GM19351 (cell line): ENCODE data around the gene SEPTIN8.
"Not testable (repeated sequence)": the region's sequence is repeated elsewhere in the genome, so short reads cannot be mapped to it uniquely, and the experiment has no call there.

Experiments used
- ATAC-seq: cut with Tn5 transposase; IDR thresholded peaks from one replicate; pipeline ENCODE4 v1.9.1; 2021; ENCODE audit warnings: mild to moderate bottlenecking, moderate library complexity; ENCODE audit not compliant: unreplicated experiment

Gene SEPTIN8

GRCh38 chr5:132812781-132813598 lies 36.0 kb upstream of the SEPTIN8 start, which contains the start of gene SOWAHA:
Gene SOWAHA, plus strand, starts transcription at chr5:132813302. Its CDS starts 320 bp downstream, at chr5:132813622.
- no peak for ATAC-seq

GRCh38 chr5:132812123-132812765 lies 35.2 kb upstream of the SEPTIN8 start:
- no peak for ATAC-seq

GRCh38 chr5:132810605-132811004 lies 33.6 kb upstream of the SEPTIN8 start:
- no peak for ATAC-seq

GRCh38 chr5:132808866-132809265 lies 31.8 kb upstream of the SEPTIN8 start:
- ATAC-seq, result no peak

- no peak for ATAC-seq
These were observed 31.4 kb upstream of the SEPTIN8 start for GRCh38 chr5:132808448-132808847.

GRCh38 chr5:132807163-132807838 lies 30.3 kb upstream of the SEPTIN8 start:
- no peak for ATAC-seq

- not testable (repeated sequence) for ATAC-seq
These were observed 29.7 kb upstream of the SEPTIN8 start for GRCh38 chr5:132806804-132807162.

GRCh38 chr5:132805872-132806271 lies 28.8 kb upstream of the SEPTIN8 start:
- not testable (repeated sequence) for ATAC-seq

GRCh38 chr5:132804219-132804618 lies 27.2 kb upstream of the SEPTIN8 start:
- ATAC-seq, result not testable (repeated sequence)

GRCh38 chr5:132802685-132803066 lies 25.6 kb upstream of the SEPTIN8 start:
- ATAC-seq, result not testable (repeated sequence)

- no peak for ATAC-seq
These were observed 25.1 kb upstream of the SEPTIN8 start for GRCh38 chr5:132802044-132802684.

GRCh38 chr5:132800545-132800944 lies 23.5 kb upstream of the SEPTIN8 start:
- no peak for ATAC-seq

GRCh38 chr5:132799392-132799791 lies 22.4 kb upstream of the SEPTIN8 start:
- no peak for ATAC-seq

- ATAC-seq, result no peak
These were observed 20.6 kb upstream of the SEPTIN8 start for GRCh38 chr5:132797651-132798050.

- ATAC-seq, result no peak
These were observed 14.0 kb upstream of the SEPTIN8 start for GRCh38 chr5:132791026-132791425.

- ATAC-seq, result no peak
These were observed 13.3 kb upstream of the SEPTIN8 start for GRCh38 chr5:132790201-132790865.

GRCh38 chr5:132788990-132789886 lies 12.2 kb upstream of the SEPTIN8 start:
- no peak for ATAC-seq

- ATAC-seq, result no peak
These were observed 11.5 kb upstream of the SEPTIN8 start for GRCh38 chr5:132788508-132788907.

- no peak for ATAC-seq
These were observed 10.0 kb upstream of the SEPTIN8 start for GRCh38 chr5:132787076-132787475.

GRCh38 chr5:132785864-132786263 lies 8.8 kb upstream of the SEPTIN8 start:
- ATAC-seq, result no peak
